RWPE2 (cell line): ENCODE measurements around the gene ENTPD7.

Source experiments
- ATAC-seq: fragments of 200-7000 bp; cut with Tn5 transposase; 3 replicates; pipeline ENCODE4 v1.9.1; 2021; ENCODE audit warnings: low read depth
- DNase-seq: peaks from one replicate; pipeline ENCODE4 v3.0.0-alpha.2; 2020; ENCODE audit warnings: low spot score
- H3K27ac ChIP-seq: fragments of 450-650 bp; 2 replicates; pipeline ENCODE4 v1.5.1; 2017; ENCODE audit warnings: mild to moderate bottlenecking; ENCODE audit not compliant: poor library complexity, severe bottlenecking
- H3K27me3 ChIP-seq: fragments of 250-450 bp; sonication (Bioruptor Pico); 2 replicates; pipeline ENCODE4 v1.5.1; 2021; ENCODE audit warnings: mild to moderate bottlenecking, moderate library complexity; ENCODE audit not compliant: insufficient read depth, poor library complexity, severe bottlenecking
- H3K36me3 ChIP-seq: fragments of 250-450 bp; sonication (Bioruptor Pico); 2 replicates; pipeline ENCODE4 v1.5.1; 2020; ENCODE audit warnings: low read depth, mild to moderate bottlenecking, moderate library complexity
- H3K4me1 ChIP-seq: fragments of 250-450 bp; sonication (Bioruptor Pico); 2 replicates; pipeline ENCODE4 v1.5.1; 2021; ENCODE audit warnings: mild to moderate bottlenecking, moderate library complexity; ENCODE audit not compliant: insufficient read depth, poor library complexity, severe bottlenecking
- H3K4me3 ChIP-seq: fragments of 250-450 bp; sonication (Bioruptor Pico); 2 replicates; pipeline ENCODE4 v1.5.1; 2021; ENCODE audit warnings: mild to moderate bottlenecking, moderate library complexity; ENCODE audit not compliant: severe bottlenecking
- H3K9me3 ChIP-seq: fragments of 250-450 bp; sonication (Bioruptor Pico); 2 replicates; pipeline ENCODE4 v1.5.1; 2021; ENCODE audit warnings: mild to moderate bottlenecking, moderate library complexity; ENCODE audit not compliant: severe bottlenecking
- TF ChIP-seq, protein P1 (sequence below): fragments of 450-650 bp; IDR thresholded peaks from one replicate; pipeline ENCODE4 v1.5.1; 2017; ENCODE audit warnings: mild to moderate bottlenecking, moderate library complexity; ENCODE audit not compliant: poor library complexity, severe bottlenecking

Gene ENTPD7

DNA sequence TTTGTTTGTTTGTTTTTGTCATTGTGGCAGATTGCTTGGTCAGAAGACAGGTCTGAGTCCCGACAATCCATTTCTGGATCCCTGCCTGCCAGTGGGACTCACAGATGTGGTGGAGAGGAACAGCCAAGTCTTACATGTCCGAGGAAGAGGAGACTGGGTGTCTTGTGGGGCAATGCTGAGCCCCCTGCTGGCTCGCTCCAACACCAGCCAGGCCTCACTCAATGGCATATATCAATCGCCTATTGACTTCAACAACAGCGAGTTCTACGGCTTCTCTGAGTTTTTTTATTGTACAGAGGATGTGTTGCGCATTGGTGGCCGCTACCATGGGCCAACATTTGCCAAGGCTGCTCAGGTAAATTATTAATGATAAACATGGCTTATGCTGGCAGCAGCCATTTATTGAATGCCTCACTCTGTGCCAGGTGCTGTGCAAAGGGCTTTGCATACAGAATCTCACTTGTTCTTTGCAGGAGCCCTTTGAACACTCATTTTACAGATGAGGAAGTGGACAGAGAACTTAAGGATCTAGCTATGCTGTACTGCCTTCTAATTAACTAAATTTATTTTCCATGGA lies 39.3 kb downstream of the ENTPD7 start:
- H3K36me3 ChIP-seq: peaks cover 95% of the 10 kb centered on the region
- ATAC-seq: peak; percentile 50; the same call in 2 of the 3 replicates
- TF ChIP-seq, protein P1, sequence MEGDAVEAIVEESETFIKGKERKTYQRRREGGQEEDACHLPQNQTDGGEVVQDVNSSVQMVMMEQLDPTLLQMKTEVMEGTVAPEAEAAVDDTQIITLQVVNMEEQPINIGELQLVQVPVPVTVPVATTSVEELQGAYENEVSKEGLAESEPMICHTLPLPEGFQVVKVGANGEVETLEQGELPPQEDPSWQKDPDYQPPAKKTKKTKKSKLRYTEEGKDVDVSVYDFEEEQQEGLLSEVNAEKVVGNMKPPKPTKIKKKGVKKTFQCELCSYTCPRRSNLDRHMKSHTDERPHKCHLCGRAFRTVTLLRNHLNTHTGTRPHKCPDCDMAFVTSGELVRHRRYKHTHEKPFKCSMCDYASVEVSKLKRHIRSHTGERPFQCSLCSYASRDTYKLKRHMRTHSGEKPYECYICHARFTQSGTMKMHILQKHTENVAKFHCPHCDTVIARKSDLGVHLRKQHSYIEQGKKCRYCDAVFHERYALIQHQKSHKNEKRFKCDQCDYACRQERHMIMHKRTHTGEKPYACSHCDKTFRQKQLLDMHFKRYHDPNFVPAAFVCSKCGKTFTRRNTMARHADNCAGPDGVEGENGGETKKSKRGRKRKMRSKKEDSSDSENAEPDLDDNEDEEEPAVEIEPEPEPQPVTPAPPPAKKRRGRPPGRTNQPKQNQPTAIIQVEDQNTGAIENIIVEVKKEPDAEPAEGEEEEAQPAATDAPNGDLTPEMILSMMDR: peak; percentile 33

DNA sequence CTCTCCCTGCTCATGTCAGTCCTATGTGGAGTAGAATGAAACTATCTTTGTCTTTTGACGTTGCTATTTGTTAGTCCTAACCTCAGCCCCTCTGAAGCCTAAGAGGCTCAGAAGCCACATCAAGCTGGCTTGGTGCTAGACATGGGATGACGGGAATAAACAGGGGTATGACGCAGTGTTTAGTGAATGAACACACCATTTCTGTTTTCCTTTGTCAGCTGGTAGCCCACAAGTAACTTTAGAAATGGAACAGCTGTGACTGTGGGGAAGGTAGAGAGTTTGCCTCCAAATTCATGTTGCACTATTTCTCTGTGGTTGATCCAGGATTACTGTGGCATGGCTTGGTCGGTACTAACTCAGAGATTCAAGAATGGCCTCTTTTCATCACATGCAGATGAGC lies 41.3 kb downstream of the ENTPD7 start:
- Histone ChIP-seq H3K4me1 (no peaks in the 10 kb centered on the region), H3K9me3 (no peaks in the 10 kb centered on the region), H3K27me3 (no peaks in the 10 kb centered on the region), H3K4me3 (no peak overlapping the region), H3K27ac (no peak overlapping the region), H3K36me3 (peaks cover 100% of the 10 kb centered on the region)
- ATAC-seq (no peak), DNase-seq (no peak)
- TF ChIP-seq, protein P1: no peak

More for the DNA sequence above, 39.3 kb downstream of the ENTPD7 start:
- no peaks in the 10 kb centered on the region for H3K27me3 ChIP-seq
- H3K4me3 ChIP-seq: no peak overlapping the region
- H3K27ac ChIP-seq: no peak overlapping the region
- no peak for DNase-seq
- no peaks in the 10 kb centered on the region for H3K4me1 ChIP-seq
- no peaks in the 10 kb centered on the region for H3K9me3 ChIP-seq

DNA sequence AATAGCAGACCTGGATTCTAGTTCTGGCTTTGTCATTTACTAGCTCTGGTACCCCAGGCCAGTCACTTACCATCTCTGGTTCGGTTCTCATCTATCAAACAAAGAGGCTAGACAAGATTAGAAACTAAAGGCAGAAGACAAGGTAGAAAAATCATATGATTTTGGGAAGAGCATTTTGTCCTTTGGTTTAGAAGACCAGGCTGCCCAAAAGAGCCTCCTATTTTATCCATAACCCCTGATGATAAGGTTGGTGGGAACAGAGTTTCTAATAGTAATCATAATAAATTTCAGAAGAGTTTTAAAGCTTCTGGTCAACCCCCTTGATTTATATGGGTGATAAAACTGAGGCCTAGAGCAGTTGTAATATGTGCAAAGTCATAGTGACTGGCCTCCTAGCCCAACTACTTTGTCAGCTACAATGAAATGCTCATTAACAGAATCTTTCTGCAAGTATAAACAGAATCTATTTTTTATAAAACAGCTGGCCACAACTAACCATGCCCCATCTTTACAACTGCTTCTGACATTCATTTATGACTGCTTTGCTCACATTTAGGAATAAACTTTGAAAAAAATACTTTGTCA lies 49.2 kb downstream of the ENTPD7 start:
- H3K36me3 ChIP-seq: peaks cover 97% of the 10 kb centered on the region
- DNase-seq (no peak), ATAC-seq (no peak)
- no peak overlapping the region for H3K27ac ChIP-seq
- peaks cover 7% of the 10 kb centered on the region for H3K4me1 ChIP-seq
- no peaks in the 10 kb centered on the region for H3K9me3 ChIP-seq
- TF ChIP-seq, protein P1: no peak
- H3K4me3 ChIP-seq: no peak overlapping the region
- H3K27me3 ChIP-seq: no peaks in the 10 kb centered on the region

DNA sequence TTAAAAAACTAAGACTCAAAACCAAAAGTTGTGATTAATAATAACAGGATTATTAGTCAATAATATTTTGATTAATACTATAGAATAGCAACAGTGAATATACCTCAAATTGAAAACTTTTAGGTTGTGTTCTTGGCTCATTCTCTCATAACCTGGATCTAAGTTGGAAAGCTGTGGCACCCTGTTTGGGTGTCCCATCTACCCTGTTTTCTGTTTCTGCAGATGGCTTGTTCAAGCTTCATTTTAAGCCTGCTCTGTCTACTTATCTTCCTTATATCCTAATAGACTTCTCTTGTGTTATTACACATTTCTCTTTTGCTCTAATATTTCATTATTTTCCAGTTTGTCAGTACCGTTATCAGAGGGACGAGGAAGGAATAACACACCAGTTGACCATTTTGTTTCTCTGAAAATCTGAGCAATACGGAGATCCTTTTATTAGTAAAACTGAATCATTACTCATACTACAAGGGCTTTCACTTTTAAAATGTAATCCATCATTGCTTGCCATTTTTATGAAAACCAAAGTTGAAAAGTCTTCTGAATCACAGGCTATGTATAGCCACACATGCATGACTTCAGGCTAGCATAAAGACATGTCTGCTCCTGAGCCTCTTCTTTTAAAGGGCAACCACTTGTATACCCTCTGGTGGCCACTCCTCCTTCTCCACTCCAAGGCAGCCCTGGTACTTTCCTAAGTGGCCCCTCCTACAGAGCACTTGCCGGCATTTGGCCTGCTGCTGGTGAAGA lies 50.3 kb downstream of the ENTPD7 start:
- H3K27me3 ChIP-seq: no peaks in the 10 kb centered on the region
- TF ChIP-seq, protein P1: no peak
- DNase-seq (no peak), ATAC-seq (peak; percentile 71)
- no peak overlapping the region for H3K4me3 ChIP-seq
- H3K36me3 ChIP-seq: peaks cover 97% of the 10 kb centered on the region
- H3K27ac ChIP-seq: no peak overlapping the region
- no peaks in the 10 kb centered on the region for H3K9me3 ChIP-seq
- H3K4me1 ChIP-seq: peaks cover 7% of the 10 kb centered on the region
